22Rv1 (cell line): ENCODE results near the gene NRDC.

Experiments used
- ZFX ChIP-seq: fragments of 450-650 bp; IDR thresholded peaks from 2 replicates; pipeline ENCODE4 v1.6.1; 2017; ENCODE audit warnings: antibody characterized with exemption, borderline replicate concordance
- TF ChIP-seq, protein P1 (sequence below): fragments of 450-650 bp; IDR thresholded peaks from 2 replicates; pipeline ENCODE4 v1.5.1; 2017; ENCODE audit warnings: mild to moderate bottlenecking

DNA sequence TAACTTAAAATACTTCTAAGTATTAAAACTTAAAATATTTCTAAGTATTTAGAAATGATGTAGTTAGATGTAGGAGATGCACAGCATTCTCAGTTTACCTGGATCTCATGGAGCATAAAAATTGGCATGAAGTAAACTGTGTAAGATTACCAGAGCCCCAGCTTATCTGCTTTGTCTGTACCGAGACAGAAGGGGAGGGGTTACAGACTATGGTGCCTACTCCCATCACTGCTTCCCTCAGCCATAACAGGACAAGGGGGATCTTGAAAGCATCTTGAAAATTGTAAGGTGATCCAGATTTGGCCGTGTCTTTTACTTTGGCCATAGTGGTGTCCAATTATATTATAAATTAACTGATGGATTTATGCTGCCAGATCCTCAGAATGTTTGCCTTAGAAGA, 18.8 kb downstream of the NRDC start:
- TF ChIP-seq, protein P1, sequence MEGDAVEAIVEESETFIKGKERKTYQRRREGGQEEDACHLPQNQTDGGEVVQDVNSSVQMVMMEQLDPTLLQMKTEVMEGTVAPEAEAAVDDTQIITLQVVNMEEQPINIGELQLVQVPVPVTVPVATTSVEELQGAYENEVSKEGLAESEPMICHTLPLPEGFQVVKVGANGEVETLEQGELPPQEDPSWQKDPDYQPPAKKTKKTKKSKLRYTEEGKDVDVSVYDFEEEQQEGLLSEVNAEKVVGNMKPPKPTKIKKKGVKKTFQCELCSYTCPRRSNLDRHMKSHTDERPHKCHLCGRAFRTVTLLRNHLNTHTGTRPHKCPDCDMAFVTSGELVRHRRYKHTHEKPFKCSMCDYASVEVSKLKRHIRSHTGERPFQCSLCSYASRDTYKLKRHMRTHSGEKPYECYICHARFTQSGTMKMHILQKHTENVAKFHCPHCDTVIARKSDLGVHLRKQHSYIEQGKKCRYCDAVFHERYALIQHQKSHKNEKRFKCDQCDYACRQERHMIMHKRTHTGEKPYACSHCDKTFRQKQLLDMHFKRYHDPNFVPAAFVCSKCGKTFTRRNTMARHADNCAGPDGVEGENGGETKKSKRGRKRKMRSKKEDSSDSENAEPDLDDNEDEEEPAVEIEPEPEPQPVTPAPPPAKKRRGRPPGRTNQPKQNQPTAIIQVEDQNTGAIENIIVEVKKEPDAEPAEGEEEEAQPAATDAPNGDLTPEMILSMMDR, result no peak
- TF ChIP-seq ZFX, result no peak
